Measurements from ENCODE around the gene ZDHHC20.
"Not testable (repeated sequence)": the region's sequence is repeated elsewhere in the genome, so short reads cannot be mapped to it uniquely, and the experiment has no call there.

ZDHHC20 gene

DNA sequence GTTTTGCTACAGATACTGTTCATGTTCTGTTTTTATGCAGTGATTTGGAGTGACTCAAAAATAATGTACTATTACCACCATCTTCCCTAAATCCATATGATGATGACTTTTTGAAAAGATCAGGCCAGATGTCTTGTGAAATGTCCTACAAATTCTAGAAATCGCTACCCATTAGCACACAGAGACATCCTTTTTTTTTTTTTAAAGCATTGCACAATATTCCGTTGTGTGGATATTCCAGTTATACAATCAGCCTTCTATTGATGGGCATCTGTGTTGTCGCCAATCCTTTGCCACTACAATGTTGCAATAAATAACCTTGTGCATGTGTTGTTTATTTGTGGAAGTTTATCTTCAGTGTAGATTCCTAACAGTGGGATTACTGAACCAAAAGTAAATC, 24.5 kb downstream of the ZDHHC20 start:
- DNase-seq, result no peak

DNA sequence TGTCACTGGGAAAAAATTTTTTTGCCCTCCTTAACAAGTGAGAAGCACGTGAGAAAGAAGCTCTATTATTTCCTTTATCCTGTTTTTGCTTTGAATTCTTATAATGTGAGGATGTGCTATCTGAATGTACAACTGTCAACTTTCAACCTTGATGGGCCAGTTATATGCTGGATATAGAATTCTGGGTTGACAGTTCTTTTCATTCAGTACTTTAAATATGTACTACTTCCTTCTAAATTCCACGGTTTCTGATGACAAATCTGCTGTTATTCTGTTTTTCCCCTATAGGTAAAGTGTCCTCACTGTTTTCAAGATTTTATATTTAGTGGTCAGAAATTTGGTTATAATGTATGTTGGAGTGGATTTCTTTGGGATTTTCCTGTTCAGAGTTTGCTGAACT, 29.9 kb downstream of the ZDHHC20 start:
- no peak for DNase-seq

DNA sequence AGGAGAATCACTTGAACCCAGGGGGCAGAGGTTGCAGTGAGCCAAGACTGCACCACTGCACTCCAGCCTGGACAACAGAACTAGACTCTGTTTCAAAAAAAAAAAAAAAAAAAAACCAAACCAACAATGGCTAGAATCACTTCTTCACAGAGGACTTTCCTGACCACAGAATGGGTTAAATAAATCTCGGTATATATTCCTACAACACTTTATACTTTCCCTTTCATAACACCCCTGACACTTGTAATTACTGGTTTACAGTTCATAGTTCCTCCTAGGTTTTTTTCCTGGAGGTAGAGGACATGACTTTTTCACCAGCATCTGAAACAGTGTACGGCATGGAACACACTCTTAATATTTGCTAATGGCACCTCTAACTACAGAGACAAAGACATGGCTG, 31.4 kb downstream of the ZDHHC20 start:
- DNase-seq, result no peak

DNA sequence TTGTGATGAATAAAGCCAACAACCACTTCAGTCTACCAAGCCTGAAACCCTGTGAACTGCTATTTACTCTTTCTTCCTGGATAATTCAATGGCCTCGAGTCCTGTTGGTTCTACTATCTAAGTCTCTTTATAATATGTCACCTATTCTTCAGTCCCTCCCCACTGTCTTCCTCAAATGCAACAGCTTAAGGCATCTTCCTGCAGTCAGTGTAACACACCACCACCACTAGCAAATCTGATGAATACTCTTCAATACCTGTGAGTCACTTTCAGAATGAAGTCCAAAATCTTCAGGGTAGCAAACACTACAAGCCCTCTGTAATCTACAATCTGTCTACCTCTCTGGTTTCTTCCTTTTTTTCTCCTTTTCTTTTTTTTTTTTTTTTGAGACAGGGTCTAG, 32.9 kb downstream of the ZDHHC20 start:
- DNase-seq, result no peak

GRCh38 chr13:21420706-21421105, 38.4 kb downstream of the ZDHHC20 start:
- DNase-seq, result no peak

DNA sequence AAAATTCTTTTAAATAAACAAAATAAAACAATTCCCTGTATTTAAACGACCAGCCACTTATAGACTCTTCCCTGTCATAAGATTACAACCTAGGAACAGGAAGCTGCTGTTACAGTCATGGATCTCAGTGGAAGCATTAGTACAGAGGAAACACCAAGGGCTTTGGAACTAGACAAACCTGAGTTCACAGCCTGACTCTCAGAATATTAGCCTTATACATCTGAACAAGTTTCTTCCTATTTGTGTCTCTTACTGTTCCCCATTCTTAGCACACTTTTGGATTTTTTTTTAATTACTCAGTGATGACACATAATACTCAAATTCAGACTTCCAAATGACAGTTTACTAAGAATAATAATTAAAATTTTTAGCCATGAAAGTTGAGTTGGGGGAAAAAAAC, 46.1 kb downstream of the ZDHHC20 start:
- no peak for DNase-seq

- not testable (repeated sequence) for DNase-seq
Measured at GRCh38 chr13:21410453-21410852, 48.6 kb downstream of the ZDHHC20 start.

DNA sequence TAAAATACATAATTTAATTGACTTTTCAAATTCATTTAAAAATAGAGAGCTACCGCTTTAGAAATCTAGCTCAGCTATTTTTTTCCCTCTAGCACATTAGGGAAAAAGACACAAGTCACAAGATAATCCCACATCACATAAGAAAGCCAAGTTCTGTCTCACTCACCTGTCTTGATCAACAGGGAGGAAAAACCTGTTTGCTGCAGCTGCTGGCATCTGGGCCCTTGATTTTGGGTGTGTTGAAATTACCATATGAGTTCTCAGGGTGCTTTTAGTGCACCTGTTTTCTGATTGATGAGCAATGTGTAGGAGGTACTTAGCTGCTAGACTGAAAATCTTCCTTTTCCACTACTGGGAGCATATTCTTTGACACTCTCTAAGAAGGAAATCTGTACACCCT, 53.8 kb downstream of the ZDHHC20 start:
- no peak for DNase-seq

DNA sequence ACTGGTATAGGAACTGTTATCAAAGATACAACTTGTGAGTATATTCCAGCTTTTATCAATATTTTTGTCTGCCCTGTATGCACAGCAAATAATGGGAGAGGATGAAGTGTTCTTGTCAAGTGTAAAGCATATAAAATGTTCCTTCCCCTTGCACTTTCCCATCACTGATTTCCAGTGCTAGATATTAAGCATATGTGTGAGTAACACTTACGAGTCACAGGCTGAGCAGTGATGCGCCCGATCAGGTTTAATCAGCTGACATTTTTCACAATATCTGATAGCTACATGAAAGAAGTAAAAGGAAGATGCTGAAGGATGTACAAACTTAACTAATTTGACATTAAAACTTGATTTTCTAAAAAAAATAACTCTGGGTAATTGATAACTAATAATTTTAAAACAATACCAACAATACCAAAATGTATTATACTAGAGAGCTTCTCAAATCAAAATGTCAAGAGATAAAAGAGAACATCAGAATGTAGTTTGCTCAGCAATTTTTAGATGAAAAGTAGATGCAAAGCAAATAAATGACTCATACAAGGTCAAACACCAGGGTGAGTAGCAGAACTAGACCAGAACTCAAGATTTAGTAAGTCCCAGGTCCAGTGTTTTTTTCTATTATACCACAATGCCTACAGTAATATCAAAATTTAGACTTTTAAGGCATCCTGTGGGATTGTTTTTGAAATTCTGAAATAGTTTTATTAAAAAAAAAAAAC, 56.4 kb downstream of the ZDHHC20 start:
- no peak for DNase-seq

DNA sequence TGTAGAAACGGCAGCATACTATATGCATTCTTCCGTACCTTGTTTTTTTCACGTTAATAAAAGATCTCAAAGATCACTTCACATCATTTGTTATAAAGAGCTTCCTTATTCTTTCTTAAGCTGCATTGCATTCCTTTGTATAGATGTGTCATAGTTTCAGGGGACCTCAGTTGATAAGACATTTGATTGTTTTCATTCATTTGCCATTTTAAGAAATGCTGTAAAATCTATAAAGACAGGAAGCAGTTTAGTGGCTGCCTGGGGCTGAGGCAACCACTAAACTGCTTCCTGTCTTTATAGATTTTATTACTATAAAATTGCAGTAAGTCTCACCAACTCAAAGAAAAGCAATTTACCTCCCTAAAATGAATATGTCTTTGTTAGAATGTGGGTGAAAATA, 59.4 kb downstream of the ZDHHC20 start:
- DNase-seq, result peak in 3 of 6 experiments; percentile 7 to 39 (median 35)

- peak in 4 of 6 experiments; percentile 10 to 47 (median 33) for DNase-seq
Measured at GRCh38 chr13:21395953-21396352, 63.1 kb downstream of the ZDHHC20 start.

GRCh38 chr13:21389124-21389523, 70.0 kb downstream of the ZDHHC20 start:
- no peak for DNase-seq

DNA sequence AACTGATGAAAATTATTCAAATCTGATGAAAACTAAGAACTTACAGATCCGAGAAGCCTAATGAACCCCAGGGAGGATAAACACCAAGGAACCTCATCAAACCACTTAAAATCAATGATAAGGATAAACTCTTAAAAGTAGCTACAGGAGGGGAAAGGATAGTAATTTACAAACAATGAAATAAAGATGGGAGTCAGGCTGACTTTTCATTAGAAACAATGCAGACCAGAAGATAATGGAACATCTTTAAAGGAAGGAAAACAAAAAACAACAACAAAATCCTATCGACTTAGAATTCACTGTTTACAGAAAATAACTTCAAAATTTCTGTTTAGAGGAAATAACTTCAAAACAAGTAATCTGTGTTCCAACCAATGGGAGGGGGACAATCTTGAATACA, 73.4 kb downstream of the ZDHHC20 start:
- DNase-seq, result no peak

- no peak for DNase-seq
Measured at GRCh38 chr13:21383090-21383489, 76.0 kb downstream of the ZDHHC20 start.

GRCh38 chr13:21376998-21377985, 81.8 kb downstream of the ZDHHC20 start:
- DNase-seq, result not testable (repeated sequence)

- no peak for DNase-seq
Measured at GRCh38 chr13:21372530-21372929, 86.6 kb downstream of the ZDHHC20 start.

DNA sequence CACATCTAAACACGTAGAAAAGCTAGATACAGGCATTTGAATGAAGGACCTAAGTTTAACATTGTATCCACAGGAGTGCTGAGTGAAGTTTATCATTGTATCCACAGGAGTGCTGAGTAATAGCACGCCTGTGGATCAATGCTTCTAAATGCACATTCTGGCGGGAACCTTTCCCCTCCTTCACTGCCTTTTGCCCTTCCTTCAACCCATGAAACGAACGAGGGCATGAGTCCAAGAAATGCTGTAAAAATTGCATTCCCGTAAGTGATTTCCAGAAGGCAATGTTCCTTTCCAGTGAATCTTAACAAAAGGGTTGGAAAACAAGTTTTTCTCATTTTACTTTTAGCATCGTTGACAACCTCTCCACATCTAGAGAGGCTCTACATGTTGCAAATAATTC, 88.1 kb downstream of the ZDHHC20 start:
- DNase-seq, result no peak

DNA sequence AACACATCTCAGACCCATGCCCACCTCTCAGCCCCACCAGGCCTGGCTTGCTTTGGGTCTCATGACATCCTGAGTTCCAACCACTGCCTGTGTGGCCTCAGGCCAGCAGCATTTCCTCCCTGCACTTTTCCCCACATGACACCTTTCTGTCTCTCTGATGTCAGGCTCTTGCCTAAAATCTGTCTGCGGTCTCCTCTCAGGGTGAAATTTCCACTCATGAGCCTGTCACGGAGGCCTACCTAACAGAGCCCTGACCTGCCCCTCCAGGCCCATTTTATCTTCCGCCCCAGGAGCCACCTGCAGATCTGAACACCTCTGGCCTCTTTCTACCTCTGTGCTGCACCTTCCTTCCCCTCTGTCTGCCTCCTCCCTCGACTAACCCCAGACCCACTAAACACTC, 93.5 kb downstream of the ZDHHC20 start:
- DNase-seq, result peak in 4 of 6 experiments; percentile 0 to 17 (median 7)

GRCh38 chr13:21364916-21365315, 94.2 kb downstream of the ZDHHC20 start:
- no peak for DNase-seq

DNA sequence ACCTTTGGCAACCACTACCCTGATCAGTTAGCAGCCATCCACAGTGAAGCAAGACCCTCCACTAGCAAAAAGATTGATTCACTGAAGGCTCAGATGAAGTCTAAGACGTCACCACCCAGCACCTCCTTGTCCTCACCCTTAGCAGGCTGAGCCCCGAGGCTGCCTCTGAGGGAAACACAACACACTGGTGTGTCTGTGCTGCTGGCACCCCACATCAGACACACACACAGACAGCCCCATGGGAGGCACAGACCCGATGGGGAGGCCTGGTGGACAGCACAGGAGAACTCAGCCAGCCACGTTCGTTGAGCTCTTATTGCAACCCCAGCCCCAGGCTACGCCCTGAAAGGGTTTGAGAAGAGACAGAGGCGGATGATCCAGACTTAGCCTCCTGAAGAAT, 94.7 kb downstream of the ZDHHC20 start:
- no peak for DNase-seq

GRCh38 chr13:21362741-21363140, 96.4 kb downstream of the ZDHHC20 start:
- DNase-seq, result no peak

DNA sequence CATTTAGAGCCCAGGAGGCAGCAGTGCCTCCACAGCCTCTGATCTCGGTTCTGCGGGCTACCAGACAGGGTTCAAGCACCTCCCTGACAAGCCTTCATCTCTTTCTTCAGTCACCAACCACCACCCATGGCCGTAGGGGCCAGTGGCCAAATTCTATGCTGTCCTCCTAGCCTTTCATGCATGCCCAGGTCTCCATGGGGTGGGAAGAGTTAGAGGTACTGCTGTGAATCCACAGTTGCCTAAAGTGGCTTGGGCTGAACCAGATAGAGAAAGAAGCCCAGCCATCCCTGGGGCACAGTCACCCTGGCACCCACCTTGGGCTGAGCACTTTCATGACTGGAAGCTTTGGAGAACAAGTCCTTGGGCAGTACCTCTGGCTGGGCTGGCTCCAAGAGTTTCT, 97.4 kb downstream of the ZDHHC20 start:
- no peak for DNase-seq

DNA sequence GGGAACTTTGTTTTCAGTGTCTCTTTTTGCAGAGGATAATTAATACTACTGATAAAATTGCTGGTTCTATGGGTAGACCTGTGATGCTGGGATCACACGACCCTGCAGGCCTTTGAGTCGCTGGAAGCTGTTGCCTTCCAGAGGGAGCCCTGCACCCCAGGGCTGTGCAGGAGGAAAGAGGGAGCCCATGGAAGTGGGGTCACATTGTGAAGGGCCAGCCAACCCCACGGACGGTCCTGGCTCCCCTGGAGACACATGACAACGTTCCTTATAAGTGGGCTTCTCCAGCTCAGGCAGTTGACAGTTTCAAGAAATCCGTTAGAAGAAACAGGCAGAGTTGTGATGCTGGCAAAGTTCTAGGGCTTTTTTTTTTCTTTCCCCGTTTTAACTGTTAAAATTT, 98.0 kb downstream of the ZDHHC20 start:
- DNase-seq, result no peak

GRCh38 chr13:21360463-21360862, 98.6 kb downstream of the ZDHHC20 start:
- no peak for DNase-seq
